NCI-H345 treated with DMSO at 0.1 percent for 48 hours (cell line): ENCODE data around the gene ASB1.

Experiments used
- DNase-seq: peaks from one replicate; lab custom pipeline; 2025; ENCODE audit not compliant: unreplicated experiment; lab: John Stamatoyannopoulos, UW

Gene ASB1, protein sequence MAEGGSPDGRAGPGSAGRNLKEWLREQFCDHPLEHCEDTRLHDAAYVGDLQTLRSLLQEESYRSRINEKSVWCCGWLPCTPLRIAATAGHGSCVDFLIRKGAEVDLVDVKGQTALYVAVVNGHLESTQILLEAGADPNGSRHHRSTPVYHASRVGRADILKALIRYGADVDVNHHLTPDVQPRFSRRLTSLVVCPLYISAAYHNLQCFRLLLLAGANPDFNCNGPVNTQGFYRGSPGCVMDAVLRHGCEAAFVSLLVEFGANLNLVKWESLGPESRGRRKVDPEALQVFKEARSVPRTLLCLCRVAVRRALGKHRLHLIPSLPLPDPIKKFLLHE

DNA sequence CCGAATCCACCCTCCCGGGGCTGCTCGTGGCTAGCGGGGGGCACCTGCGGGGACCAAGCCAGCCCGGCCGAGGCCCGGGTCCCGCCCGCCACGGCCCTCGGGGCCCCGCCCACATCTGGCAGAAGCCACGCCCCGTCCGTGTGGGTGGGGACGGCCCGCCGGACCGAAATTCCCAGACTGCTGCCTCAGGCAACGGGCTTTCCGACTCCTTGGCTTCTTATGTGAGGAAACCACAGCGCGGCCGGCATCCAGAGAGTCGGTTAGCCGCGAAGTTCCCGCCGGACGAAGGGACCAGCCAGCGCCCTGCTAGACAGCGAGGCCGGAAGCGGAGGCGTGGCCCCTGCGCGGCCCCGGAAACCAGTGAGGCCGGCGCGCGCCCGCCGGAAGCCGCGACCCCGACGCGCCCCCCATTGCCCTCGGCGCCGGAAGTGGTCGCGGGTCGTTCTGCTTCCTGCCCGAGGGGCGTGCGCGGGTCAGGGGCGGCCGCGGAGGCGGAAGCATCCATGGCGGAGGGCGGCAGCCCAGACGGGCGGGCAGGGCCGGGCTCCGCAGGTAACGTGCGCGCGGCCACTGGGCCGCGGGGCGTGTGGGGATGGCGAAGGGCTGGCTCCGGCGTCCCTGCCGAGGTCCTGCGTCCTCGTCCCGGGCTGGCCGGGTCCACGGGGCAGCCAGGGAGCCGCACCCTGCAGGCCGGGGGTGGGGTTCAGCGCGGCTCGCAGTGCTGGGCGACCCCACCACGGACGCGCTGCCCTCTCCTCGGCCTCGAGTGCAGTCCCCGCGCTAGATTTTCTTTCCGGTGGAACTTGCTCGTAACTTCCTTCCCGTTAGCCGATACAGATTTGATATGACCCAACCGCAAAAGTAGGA lies at the start of gene ASB1:
TSS of gene ASB1 (plus strand) at position 360 of the 867 bp plus-strand sequence. CDS start at position 504, 144 bp downstream.
- DNase-seq = peak; percentile 59

DNA sequence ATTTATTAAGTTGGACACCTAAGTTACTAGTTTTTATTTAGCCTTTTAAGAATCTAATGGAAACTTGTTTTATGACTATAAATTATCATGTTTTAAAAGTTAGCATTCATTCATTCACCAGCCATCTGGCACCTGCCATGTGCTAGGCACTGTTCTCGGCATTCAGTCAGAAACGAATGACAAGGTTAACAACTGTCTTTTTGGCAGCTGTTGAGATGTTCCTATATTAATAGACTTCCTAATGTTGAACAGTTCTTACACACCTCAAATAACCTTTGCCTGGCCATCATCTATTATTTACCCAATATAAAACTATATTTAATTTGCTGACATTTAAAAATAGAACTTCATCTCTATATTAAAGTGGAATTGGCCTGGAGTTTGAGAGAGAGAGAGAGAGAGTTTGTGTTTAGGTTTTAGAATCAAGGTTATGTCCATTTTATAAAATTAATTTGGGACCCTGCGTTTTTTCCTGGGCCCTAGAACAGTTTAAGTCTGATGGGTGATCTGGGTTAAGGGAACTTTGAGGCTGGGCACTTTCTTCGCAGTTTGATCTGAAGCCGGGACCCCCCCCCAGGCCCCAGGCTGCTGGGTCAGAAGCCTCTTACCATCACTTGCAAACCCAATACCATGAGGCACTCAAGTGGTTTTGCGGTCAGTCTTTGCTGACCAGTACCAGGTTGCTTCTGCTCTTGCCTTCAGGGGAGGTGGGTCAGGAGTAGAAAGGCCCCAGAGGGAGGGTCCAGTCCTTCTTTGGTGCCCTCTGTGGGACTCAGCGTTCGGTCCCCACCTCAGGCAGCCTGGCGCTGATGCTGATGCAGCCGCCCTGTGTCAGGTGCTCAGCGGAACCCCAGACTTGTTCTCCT lies 48.3 kb upstream of the ASB1 start:
- DNase-seq = no peak

DNA sequence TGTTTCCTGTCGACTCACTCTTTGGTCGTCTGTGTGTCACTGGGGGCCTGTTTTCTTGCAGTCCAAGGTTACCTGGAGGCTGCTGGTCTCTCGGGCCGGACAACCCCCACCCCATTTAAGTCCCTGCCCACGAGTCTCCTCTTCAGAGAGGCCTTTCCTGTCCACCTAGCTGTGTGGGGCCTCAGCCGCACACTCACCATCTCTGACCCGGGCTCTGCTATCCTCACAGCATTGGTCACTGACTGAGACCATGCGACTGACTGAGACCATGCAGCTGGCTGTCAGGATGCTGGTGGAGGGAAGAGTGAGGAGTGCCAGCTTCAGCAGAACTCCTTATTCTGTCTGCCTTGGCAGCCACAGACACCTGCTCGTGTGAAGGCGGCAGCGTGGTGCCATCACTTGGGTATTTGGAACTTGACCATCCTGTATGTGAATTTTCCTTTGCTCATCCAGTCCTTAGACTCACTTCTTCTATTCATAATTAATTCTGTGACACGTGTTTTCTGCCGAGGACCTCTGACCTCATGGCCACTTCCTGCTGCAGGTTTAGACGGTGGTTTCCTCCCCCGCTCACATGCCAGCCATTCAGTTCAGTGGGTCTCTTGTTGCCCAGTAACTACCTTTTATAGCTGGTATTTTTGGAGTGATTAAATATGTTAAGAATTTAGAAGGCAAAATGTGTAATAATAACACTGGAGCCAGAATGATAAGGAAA lies 47.5 kb upstream of the ASB1 start:
- no peak for DNase-seq

GRCh38 chr2:238380336-238380735 lies 46.4 kb upstream of the ASB1 start:
- DNase-seq = no peak

DNA sequence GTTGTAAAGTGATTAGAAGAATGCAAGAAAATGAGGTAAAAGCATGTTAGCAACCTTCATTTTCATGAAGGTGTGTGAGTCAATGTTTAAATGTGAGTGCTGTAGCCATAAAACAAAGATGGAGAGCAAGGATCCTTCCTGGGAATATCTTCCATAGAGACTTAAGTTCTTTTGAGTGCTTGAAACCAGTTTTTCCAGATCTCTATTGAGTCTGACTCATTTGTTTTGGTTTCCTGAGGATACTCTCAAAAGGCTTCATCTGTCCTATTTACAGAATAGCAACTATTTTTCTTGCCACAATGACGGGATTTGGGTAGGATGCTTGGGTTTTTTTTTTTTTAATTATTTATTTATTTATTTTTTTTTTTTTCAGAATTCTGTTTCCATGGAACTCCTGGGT lies 45.9 kb upstream of the ASB1 start:
- DNase-seq = peak; percentile 17

- no peak for DNase-seq
These were observed 45.2 kb upstream of the ASB1 start for GRCh38 chr2:238381341-238382115.

GRCh38 chr2:238382381-238382781 lies 44.3 kb upstream of the ASB1 start:
- DNase-seq = no peak

DNA sequence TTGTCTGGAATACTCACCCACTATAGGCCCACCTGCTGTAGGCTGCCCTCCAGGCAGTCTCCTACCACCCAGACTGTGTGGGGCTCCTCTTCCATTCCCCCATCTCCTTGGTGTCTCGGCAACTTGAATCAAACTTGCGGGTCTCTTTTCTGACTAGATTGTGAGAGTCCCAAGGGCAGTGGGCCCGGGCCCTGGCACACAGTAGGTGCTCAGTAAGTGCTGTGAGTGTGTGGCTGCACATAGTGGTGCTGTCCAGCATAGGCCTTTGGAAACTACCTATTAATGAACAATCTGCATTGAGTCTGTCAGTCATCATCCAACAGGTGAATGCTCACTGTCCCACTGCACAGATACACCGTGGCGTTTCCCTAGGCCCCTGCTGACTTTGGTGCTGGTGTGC lies 43.6 kb upstream of the ASB1 start:
- no peak for DNase-seq

DNA sequence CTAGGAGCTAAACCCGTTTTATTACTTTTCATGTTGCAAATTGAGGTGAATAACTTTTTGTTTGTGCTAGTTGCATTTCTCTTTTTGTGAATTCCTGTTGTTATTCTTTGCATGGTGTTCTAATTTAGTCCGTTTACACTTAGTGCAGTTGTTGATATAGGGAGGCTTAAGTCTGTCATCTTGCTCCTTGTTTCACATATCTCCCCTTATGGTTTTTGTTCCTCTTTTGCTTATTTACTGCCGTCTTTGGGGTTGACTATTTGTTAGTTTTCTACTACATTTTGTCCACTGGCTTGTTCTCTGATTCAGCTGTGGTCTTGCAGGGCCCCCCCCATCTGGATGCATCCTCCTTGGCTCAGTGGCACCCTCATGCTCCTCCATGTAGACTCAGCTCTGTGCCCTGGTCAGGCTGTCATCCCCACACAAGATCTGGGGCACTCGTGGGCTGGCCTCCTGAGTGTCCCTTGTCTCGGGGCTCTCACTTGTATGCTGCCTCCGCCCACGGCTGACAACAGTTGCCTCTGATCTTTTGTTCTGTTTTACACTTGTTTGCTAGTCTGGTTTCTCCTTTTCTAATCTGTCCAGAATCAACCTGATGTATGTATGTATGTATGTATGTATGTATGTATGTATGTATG lies 42.9 kb upstream of the ASB1 start:
- no peak for DNase-seq

DNA sequence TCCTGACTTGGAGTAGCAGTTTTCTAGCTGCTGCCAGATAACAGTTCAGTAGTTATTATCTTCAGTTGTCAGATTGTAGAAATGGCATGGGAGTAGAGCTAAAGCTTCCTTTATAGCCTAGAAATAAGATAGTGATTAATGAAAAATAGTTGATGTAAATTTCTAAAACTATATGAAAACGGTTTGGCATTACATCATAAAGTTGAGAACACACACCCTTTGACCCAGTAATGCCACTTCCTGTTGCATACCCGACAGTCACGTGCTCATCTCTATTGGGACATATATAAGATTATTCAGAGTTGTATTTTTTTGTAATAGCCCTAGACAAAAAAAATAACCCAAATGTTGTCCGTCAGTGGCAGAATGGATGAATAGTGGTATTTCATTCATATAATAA lies 39.4 kb upstream of the ASB1 start:
- no peak for DNase-seq

DNA sequence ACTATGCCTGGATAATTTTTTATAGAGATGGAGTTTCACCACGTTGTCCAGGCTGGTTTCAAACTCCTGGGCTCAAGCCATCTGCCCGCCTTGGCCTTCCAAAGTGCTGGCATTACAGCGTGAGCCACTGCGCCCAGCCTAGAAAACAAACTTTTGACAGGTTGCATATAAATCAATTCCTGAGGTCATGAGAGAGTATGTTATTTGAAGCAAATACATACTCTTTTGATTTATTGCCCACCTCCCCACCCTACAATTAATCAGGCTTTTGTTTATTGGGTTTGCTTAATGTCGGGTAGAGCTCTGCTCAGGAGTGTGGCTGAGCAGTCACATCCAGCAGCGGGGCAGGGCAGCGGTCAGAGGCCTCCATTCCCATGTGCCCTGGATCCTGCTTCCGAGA lies 37.9 kb upstream of the ASB1 start:
- no peak for DNase-seq

- DNase-seq = peak; percentile 81
These were observed 36.6 kb upstream of the ASB1 start for GRCh38 chr2:238389988-238390589.

DNA sequence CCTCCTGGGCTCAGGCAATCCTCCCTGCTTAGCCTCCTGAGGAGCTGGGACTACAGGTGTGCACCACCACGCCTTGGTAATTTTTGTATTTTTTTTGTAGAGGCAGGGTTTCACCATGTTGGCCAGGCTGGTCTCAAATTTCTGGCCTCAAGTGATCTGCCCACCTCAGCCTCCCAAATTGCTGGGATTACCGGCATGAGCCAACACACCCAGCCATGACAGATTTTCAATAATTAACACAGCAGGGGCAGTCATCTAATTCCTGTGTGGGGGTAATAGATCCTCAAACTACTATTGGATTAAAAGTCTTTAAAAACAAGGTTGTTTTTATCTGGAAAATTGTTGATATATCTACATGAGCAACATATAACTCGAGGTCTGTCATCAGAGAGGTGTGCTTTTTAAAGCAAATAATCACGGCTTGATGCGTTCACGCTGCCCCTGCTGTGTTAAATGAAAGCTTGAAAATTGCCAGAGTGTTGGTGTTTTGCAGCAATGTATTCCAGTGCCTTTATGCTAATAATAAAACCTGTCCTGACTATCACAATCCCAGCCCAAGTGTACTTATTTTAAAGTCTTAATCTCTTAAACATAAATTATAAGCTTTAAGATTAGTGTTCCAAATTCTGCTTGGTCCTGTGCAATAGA lies 35.6 kb upstream of the ASB1 start:
- no peak for DNase-seq

DNA sequence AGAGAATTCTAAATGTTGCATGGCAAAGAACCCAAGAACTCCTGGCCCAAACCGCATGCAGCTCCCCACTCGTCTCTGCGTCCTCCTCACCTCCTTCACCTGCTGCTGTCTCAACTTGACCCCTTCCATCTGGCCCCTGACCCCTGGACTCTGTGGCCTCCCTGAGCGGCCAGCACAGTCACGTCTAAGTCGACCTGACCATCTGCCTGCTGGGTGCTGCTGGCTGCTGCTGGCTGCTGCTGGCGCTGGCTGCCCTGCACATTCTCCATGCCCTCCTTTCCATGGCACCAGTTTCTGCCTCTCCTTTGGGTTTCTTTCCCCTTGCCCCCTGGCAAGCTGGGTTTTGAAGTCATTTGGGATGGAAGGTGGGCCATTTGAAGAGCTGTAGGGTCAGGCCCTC lies 30.1 kb upstream of the ASB1 start:
- no peak for DNase-seq

- no peak for DNase-seq
These were observed 29.4 kb upstream of the ASB1 start for GRCh38 chr2:238397356-238397755.

- no peak for DNase-seq
These were observed 28.1 kb upstream of the ASB1 start for GRCh38 chr2:238398577-238398976.

DNA sequence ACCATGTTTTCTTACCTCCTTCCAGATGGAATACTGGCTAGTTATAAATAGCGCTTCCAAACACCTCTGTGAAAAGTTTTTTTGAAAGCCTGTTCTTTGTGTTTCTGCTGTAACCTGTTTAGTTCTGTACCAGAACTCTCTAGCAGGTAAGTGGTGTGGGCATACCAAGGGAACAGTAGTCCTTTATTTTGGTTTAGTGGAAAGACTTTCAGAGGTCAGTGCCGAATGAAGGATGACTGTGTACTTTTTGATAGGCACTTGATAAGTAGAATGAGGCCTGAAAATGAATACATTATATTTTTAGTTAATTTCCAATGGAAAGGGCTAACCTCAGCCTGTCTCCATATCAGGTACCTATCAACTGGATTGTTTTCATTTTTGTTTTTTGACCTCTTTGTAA lies 27.6 kb upstream of the ASB1 start:
- DNase-seq = no peak

DNA sequence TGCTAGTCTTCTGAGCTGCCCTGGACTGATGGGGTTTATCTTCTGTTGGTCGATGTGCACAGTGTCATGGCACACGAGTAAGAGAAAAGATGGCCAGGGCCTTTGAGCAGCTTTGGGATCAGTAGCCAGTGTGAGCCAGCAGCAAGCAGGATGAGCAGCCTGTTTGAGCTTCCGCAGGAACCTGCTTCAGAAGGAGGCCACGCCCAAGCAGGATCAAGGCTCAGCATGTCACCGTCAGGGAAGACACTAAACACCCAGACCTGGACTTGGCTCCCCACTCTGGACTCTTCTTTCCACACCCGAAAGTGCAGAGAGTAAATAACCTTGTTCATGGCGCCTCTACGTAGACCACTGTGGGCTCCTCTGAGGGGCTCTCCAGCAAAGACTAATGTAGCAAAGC lies 25.2 kb upstream of the ASB1 start:
- DNase-seq = no peak
